Fibroblast of mammary gland (primary cell): ENCODE measurements around the gene MUC5B.

Experiments
- DNase-seq: peaks from one replicate; pipeline ENCODE4 v3.0.0-alpha.2; 2010; ENCODE audit warnings: low read depth
- H3K4me3 ChIP-seq: 2 replicates; pipeline ENCODE4 v1.5.1; 2011; ENCODE audit warnings: low read depth, mild to moderate bottlenecking, low read length, moderate library complexity; ENCODE audit not compliant: control insufficient read depth
- CTCF ChIP-seq: conservative IDR thresholded peaks from 2 replicates; pipeline ENCODE4 v1.5.1; 2011; ENCODE audit warnings: low read depth, low read length, inconsistent platforms; ENCODE audit not compliant: control insufficient read depth, insufficient read depth

Gene MUC5B

GRCh38 chr11:1304380-1304779, 81.5 kb downstream of the MUC5B start:
- H3K4me3 ChIP-seq: no peak overlapping the region
- TF ChIP-seq CTCF: no peak
- DNase-seq: no peak

GRCh38 chr11:1305063-1305495, 82.2 kb downstream of the MUC5B start:
- H3K4me3 ChIP-seq: no peak overlapping the region
- DNase-seq: no peak
- no peak for TF ChIP-seq CTCF

DNA sequence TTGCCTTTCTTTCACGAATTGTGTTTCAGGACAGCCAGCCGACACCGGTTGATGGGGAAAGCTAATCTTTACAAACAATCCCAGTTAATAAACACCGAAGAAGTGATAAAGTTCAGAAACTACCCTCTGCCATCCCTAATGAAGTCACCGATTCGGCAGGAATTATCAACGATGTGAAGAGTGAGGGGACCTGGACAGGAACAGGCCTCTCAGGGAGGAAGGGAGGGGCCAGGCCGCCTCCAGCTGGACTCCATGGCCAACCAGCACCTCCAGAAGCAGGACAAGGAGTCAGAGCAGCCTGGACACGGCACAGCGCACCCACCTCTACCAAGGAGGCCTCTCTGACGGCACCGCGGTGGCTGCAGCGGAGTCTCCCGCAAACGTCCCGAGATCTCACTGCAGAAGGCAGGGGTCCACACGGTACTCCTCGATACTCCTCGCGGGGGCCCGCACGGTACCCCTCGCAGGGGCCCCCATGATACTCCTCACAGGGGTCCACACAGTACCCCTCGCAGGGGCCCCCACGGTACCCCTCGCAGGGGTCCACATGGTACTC, 82.7 kb downstream of the MUC5B start:
- TF ChIP-seq CTCF: no peak
- no peak overlapping the region for H3K4me3 ChIP-seq
- DNase-seq: no peak

DNA sequence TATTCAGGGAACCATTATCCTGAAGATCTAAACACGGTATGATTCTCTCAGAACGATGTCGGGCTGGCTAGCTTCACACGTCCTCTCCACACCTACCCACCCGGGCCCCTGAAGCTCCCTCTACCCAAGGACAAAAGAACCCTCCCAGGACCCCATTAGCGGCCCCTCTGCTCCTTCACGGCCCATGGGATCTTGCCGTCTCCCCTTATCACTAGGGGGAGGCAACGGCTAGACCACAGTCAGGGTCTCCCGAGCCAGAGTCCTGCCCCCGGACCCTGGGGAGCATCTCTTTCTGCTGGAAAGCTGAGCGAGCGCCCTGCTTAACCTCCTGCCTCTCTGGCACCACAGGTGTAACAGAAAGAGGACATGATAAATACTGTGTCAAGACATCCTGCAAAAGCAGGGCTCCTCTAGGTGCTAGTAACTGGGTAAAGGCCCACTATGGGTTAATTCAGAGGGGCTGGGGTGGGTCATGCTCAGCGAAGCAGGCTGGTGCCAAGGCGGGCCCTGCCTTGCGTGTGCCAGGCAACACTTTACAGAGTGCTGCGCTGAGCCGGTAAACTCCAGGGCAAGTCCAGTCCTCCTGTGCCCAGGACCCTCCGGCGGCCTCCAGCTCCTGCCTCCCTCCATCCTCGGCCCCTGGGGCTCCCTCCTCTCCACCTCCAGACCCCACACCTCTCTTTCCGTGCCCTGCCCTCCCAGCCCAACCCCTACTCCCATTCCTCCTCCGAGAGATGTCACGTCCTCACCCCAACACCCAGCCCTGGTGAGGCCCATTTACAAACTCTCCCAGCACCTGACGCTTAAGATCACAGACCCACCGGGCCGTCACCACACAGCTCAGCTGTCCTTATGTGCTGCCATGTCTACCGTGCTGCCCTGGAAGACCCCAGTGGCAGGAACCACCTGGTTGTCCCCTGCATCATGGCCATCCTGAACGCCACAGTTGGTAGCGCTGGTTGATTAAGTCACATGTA, 83.6 kb downstream of the MUC5B start:
- DNase-seq: no peak
- H3K4me3 ChIP-seq: no peak overlapping the region
- no peak for TF ChIP-seq CTCF

- no peak for TF ChIP-seq CTCF
- DNase-seq: no peak
- no peak overlapping the region for H3K4me3 ChIP-seq
Measured at GRCh38 chr11:1307163-1307870, 84.5 kb downstream of the MUC5B start.

GRCh38 chr11:1307998-1308742, 85.3 kb downstream of the MUC5B start:
- TF ChIP-seq CTCF: no peak
- peak; percentile 72 for DNase-seq
- peak overlapping the region; percentile 56 for H3K4me3 ChIP-seq
